ENCODE results near the gene SLC30A10.
"Not testable (repeated sequence)": the region's sequence is repeated elsewhere in the genome, so short reads cannot be mapped to it uniquely, and the experiment has no call there.

The SLC30A10 gene

DNA sequence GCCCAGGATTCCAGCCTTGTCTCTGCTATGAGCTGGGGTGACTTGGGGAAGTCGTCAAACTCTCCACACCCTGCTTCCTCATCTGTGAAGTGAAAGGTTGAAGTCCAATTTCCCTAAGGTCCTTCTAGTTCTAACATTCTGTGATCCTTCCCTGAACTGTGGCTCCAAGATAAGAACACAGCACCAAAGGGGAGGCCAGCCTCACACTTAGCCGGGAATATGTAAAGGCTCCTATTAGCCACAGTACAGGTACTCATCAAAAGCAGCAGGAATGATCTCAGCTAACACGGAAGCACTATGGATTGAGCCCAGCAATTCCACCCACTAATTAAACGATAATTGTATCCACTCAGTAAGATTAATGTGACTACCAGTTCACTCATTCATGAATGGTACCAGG, 4.0 kb downstream of the SLC30A10 start:
- Histone ChIP-seq H3K4me3 (ENCODE audit: low read length) (no peak overlapping the region), H3K27me3 (ENCODE audit: control insufficient read depth, insufficient read depth, low read length) (peaks cover 24% of the 10 kb centered on the region), H3K4me1 (ENCODE audit: control insufficient read depth, insufficient read depth, low read length) (no peaks in the 10 kb centered on the region), H3K9ac (ENCODE audit: low read length) (no peak overlapping the region), H3K36me3 (ENCODE audit: control insufficient read depth, insufficient read depth, low read length) (no peaks in the 10 kb centered on the region), H3K9me3 (ENCODE audit: control insufficient read depth, low read length) (no peaks in the 10 kb centered on the region)

DNA sequence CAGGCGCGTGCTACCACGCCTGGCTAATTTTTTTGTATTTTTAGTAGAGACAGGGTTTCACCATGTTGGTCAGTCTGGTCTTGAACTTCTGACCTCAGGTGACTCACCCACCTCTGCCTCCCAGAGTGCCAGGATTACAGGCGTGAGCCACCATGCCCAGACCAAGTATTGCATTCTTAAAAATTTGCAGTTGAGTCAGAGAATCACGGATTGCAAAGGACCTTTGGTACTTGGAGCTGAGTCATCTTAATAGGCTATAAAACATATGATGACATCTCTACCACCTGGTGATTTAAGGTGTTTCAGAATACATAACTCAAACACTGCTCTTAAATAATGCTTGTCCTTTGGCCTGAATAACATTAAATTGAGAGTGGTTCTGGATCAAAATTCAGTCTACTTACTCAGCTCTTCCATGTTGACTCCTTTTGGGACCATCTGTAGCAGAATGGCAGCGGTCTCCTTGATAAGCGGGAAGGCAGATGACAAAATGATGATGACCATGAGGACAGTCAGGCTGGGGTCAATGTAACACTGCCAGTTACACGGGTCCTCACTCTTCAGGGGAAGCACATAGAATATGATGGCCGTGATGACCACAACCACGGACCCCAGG, 10.4 kb downstream of the SLC30A10 start:
- Histone ChIP-seq H3K9ac (ENCODE audit: low read length) (no peak overlapping the region), H3K9me3 (ENCODE audit: control insufficient read depth, low read length) (no peaks in the 10 kb centered on the region), H3K4me1 (ENCODE audit: control insufficient read depth, insufficient read depth, low read length) (no peaks in the 10 kb centered on the region), H3K36me3 (ENCODE audit: control insufficient read depth, insufficient read depth, low read length) (no peaks in the 10 kb centered on the region), H3K4me3 (ENCODE audit: low read length) (no peak overlapping the region), H3K27me3 (ENCODE audit: control insufficient read depth, insufficient read depth, low read length) (no peaks in the 10 kb centered on the region)

DNA sequence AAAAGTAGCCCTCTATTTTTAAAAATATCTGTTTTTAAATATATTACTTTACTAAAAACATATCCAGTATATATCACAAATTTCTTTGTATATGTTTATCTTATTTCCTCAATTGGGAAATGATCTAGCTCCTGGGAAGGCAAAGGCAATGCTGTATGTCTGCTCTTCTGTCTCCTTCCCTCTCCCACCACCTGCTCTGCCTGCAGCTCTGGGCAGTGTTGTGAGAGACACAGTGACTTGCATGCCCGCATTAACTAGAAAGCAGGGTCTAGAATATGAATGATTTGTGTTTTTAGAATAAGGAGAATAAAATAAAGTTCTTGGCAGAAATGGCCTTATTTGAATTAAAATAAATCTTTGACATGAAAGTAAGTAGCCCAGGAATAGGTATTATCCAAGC, 11.1 kb downstream of the SLC30A10 start:
- H3K4me3 ChIP-seq (ENCODE audit: low read length) = no peak overlapping the region
- H3K4me1 ChIP-seq (ENCODE audit: control insufficient read depth, insufficient read depth, low read length) = no peaks in the 10 kb centered on the region
- no peaks in the 10 kb centered on the region for H3K36me3 ChIP-seq (ENCODE audit: control insufficient read depth, insufficient read depth, low read length)
- no peaks in the 10 kb centered on the region for H3K27me3 ChIP-seq (ENCODE audit: control insufficient read depth, insufficient read depth, low read length)
- no peak overlapping the region for H3K9ac ChIP-seq (ENCODE audit: low read length)
- no peaks in the 10 kb centered on the region for H3K9me3 ChIP-seq (ENCODE audit: control insufficient read depth, low read length)

DNA sequence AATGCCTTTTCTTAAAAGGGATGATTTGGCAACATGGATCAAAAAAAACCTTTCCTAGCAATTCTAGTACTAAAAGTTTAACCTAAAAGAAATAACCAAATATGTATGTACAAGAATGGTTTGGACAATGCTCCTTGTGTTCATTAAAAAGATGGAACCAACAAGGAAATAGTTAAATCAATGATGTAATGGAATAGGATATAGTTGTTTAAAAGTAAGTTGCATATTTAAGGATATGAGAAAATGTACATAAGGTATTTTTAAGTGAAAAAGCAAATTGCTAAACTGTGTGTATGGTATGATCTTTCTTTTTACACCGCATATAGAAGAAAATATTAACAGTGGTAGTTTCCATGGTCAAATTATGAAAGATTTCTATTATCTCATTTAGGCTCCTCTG, 12.1 kb downstream of the SLC30A10 start:
- Histone ChIP-seq H3K4me3 (ENCODE audit: low read length) (no peak overlapping the region), H3K4me1 (ENCODE audit: control insufficient read depth, insufficient read depth, low read length) (no peaks in the 10 kb centered on the region), H3K9ac (ENCODE audit: low read length) (no peak overlapping the region), H3K36me3 (ENCODE audit: control insufficient read depth, insufficient read depth, low read length) (no peaks in the 10 kb centered on the region), H3K27me3 (ENCODE audit: control insufficient read depth, insufficient read depth, low read length) (no peaks in the 10 kb centered on the region), H3K9me3 (ENCODE audit: control insufficient read depth, low read length) (no peaks in the 10 kb centered on the region)

DNA sequence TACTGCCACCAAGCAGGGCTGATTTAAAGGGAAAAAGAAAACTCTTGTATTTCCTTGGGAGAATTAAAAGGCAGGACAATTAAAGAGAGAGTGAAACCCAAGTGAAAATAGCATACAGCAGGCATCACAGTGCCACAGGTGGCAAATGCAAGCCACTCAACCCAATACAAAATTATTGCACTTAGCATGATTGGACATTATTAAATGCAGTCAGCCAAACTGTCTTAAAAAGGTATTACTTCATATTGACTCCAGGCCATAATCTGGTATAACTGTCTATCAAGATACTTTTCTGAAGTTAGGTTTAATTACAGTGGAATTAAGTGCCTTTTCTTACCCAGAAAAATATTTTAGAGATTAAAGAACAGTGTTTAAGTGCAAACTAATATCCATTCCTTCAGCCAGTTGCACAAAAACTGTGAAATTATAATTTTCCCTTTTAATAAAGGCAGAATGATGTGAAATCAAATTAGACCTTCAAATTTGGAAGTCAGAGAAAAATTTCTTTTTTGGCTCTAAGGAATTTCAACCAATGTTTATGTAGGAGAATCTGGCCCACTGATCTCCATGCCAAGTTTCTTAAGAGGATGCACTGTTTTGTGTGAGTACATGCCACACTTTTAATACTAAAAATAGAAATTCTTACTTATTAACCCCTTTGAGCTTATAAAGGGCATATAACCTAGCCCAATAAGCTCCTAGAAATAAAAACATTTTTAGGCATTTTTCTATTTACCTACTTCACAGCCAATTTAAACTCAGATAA, 15.2 kb downstream of the SLC30A10 start:
- Histone ChIP-seq H3K4me3 (ENCODE audit: low read length) (no peak overlapping the region), H3K9ac (ENCODE audit: low read length) (no peak overlapping the region), H3K9me3 (ENCODE audit: control insufficient read depth, low read length) (no peaks in the 10 kb centered on the region), H3K36me3 (ENCODE audit: control insufficient read depth, insufficient read depth, low read length) (no peaks in the 10 kb centered on the region), H3K27me3 (ENCODE audit: control insufficient read depth, insufficient read depth, low read length) (no peaks in the 10 kb centered on the region), H3K4me1 (ENCODE audit: control insufficient read depth, insufficient read depth, low read length) (no peaks in the 10 kb centered on the region)

DNA sequence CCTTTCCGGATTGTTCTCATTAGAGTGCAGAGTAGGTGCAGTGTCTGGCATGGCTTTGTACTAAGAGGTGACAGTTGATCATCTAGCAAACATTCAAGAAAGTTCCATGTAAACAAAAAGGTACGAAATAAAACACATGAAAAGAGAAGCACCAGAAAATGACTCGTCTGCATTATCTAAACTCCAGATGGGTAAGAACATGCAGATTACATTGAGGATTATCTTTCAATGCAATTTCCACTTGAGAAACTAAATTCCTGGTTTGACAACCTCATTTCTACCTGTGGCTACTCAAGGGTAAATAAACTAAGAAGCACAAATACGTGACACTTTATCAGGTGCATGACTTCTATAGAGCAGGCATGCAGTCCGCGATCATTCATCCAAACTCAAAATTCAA, 17.6 kb downstream of the SLC30A10 start:
- H3K4me1 ChIP-seq (ENCODE audit: control insufficient read depth, insufficient read depth, low read length) = no peaks in the 10 kb centered on the region
- no peak overlapping the region for H3K9ac ChIP-seq (ENCODE audit: low read length)
- no peaks in the 10 kb centered on the region for H3K27me3 ChIP-seq (ENCODE audit: control insufficient read depth, insufficient read depth, low read length)
- no peaks in the 10 kb centered on the region for H3K9me3 ChIP-seq (ENCODE audit: control insufficient read depth, low read length)
- no peaks in the 10 kb centered on the region for H3K36me3 ChIP-seq (ENCODE audit: control insufficient read depth, insufficient read depth, low read length)
- no peak overlapping the region for H3K4me3 ChIP-seq (ENCODE audit: low read length)

DNA sequence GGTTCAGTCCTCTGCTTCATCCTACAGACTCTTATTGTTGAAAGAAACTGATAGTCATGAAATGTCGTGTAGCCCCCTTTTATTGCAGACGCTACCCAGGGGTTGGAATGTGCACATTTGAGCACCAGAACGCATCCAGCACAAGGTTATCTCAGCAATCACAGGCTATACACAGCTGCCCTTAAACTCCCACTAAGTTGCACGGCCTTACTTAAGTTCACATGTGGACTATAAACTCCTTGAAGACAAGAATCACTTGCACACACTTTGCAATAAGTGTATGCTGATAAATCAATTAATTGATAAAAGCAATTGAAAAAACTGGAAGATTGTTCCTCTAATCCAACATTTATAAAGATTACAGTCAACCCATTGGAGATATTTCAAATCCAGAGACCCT, 18.9 kb downstream of the SLC30A10 start:
- Histone ChIP-seq H3K4me1 (ENCODE audit: control insufficient read depth, insufficient read depth, low read length) (no peaks in the 10 kb centered on the region), H3K27me3 (ENCODE audit: control insufficient read depth, insufficient read depth, low read length) (no peaks in the 10 kb centered on the region), H3K4me3 (ENCODE audit: low read length) (no peak overlapping the region), H3K9me3 (ENCODE audit: control insufficient read depth, low read length) (no peaks in the 10 kb centered on the region), H3K9ac (ENCODE audit: low read length) (no peak overlapping the region), H3K36me3 (ENCODE audit: control insufficient read depth, insufficient read depth, low read length) (no peaks in the 10 kb centered on the region)

DNA sequence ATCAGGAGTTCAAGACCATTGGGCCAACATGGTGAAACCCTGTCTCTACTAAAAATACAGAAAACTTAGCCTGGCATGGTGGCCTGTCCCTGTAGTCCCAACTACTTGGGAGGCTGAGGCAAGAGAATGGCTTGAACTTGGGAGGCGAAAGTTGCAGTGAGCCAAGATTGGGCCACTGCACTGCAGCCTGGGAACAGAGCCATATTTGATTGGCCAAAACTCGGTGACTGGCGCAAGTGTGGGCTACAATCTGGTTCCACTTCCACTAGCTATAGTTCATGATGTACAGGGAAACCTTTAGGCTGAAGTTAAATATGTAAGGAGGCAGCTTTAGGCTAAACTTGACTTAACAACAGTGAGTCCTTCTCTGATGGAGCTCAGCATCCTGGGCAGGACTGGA, 20.2 kb downstream of the SLC30A10 start:
- Histone ChIP-seq H3K9me3 (ENCODE audit: control insufficient read depth, low read length) (no peaks in the 10 kb centered on the region), H3K4me1 (ENCODE audit: control insufficient read depth, insufficient read depth, low read length) (no peaks in the 10 kb centered on the region), H3K27me3 (ENCODE audit: control insufficient read depth, insufficient read depth, low read length) (no peaks in the 10 kb centered on the region), H3K9ac (ENCODE audit: low read length) (no peak overlapping the region), H3K36me3 (ENCODE audit: control insufficient read depth, insufficient read depth, low read length) (no peaks in the 10 kb centered on the region), H3K4me3 (ENCODE audit: low read length) (no peak overlapping the region)

DNA sequence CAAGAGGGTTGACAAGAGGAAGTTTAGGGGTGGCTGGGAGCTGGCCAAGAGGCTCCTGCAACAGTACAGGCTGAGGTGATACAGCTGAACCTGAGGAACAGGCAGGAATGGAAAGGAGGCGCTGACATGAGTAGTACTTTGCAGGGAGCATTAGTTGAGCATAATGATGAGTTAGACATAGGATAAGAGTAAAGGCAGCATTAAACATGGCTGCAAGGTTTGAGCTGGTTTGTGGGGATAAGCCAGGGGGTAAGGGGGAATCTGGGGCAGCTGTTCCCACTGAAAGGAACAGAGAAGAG, 20.6 kb downstream of the SLC30A10 start:
- Histone ChIP-seq H3K9me3 (ENCODE audit: control insufficient read depth, low read length) (no peaks in the 10 kb centered on the region), H3K9ac (ENCODE audit: low read length) (no peak overlapping the region), H3K27me3 (ENCODE audit: control insufficient read depth, insufficient read depth, low read length) (no peaks in the 10 kb centered on the region), H3K36me3 (ENCODE audit: control insufficient read depth, insufficient read depth, low read length) (no peaks in the 10 kb centered on the region), H3K4me1 (ENCODE audit: control insufficient read depth, insufficient read depth, low read length) (no peaks in the 10 kb centered on the region), H3K4me3 (ENCODE audit: low read length) (no peak overlapping the region)

DNA sequence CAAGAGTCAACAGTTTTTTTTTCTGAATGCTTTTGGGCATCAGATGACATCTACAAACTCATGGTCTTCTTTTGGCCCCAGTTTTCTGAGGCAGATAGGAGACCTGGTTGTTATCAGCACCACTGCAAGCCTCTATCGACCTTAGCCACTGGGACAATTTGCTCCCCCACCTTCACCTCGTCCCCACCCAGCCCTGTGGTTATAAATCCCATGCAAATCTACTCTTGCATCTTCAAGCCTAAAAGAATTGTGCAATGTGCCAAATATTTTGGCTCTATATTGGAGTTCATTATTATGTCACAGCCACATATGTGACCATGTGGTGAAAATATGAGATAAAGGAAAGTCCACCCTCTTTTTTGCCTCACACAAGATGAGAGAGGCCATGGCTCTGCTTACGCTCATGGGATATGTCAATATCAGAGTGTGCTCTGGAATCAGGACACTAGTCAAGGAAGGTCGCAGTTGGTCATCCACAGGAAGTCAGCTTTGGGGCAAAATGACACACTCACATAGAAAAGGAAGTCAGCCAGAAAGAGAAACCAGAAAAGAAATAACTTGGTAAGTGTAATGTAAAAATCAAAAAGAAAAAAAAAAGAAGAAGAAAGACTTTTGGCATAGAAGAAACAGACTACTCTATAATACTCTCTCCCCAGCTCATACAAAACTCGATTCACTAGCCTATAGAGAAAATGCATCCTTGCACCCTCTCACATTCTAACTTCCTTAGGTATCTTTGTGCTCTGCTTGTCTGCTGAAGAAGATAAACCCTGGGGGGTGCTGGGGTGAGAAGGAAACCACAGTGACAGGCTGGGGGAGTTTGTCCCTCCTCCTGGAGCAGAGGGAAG, 21.2 kb downstream of the SLC30A10 start:
- H3K36me3 ChIP-seq (ENCODE audit: control insufficient read depth, insufficient read depth, low read length) = no peaks in the 10 kb centered on the region
- no peak overlapping the region for H3K9ac ChIP-seq (ENCODE audit: low read length)
- H3K4me1 ChIP-seq (ENCODE audit: control insufficient read depth, insufficient read depth, low read length) = no peaks in the 10 kb centered on the region
- no peaks in the 10 kb centered on the region for H3K27me3 ChIP-seq (ENCODE audit: control insufficient read depth, insufficient read depth, low read length)
- no peaks in the 10 kb centered on the region for H3K9me3 ChIP-seq (ENCODE audit: control insufficient read depth, low read length)
- no peak overlapping the region for H3K4me3 ChIP-seq (ENCODE audit: low read length)

DNA sequence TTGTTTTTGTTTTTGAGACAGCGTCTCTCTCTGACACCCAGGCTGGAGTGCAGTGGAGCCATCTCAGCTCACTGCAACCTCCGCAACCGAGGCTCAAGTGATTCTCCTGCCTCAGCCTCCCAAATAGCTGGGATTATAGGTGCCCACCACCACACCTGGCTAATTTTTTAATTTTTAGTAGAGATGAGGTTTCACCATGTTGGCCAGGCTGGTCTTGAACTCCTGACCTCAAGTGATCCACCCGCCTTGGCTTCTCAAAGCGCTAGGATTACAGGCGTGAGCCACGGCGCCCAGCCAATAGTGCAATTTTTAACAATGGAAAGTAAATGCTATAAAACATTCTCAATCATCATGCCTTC, 21.8 kb downstream of the SLC30A10 start:
- not testable (repeated sequence) for H3K4me1 ChIP-seq (ENCODE audit: control insufficient read depth, insufficient read depth, low read length); H3K9ac ChIP-seq (ENCODE audit: low read length); H3K36me3 ChIP-seq (ENCODE audit: control insufficient read depth, insufficient read depth, low read length); H3K4me3 ChIP-seq (ENCODE audit: low read length); H3K9me3 ChIP-seq (ENCODE audit: control insufficient read depth, low read length); H3K27me3 ChIP-seq (ENCODE audit: control insufficient read depth, insufficient read depth, low read length)

DNA sequence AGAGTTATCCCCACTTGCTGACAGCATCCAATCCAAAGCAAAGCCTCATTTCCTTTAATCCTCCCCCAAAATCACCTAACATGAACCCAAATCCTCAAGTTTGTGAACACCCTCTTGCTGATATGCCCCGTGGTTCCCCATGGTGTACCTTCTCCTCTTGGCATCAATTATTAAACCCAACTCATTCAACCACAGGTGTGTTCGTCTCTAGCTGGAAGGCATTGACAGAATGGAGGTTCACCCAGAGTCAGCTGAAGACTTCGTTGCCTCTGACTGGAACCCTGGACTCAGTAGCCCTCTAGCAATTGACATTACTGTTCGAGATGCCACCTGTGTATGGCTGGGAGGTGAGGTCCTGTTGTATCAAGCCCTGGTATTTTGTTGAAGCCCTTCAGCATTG, 22.8 kb downstream of the SLC30A10 start:
- H3K4me3 ChIP-seq (ENCODE audit: low read length) = no peak overlapping the region
- H3K27me3 ChIP-seq (ENCODE audit: control insufficient read depth, insufficient read depth, low read length) = no peaks in the 10 kb centered on the region
- H3K9me3 ChIP-seq (ENCODE audit: control insufficient read depth, low read length) = no peaks in the 10 kb centered on the region
- H3K36me3 ChIP-seq (ENCODE audit: control insufficient read depth, insufficient read depth, low read length) = no peaks in the 10 kb centered on the region
- no peaks in the 10 kb centered on the region for H3K4me1 ChIP-seq (ENCODE audit: control insufficient read depth, insufficient read depth, low read length)
- H3K9ac ChIP-seq (ENCODE audit: low read length) = no peak overlapping the region
